Activated naive CD8-positive, alpha-beta T cell treated with anti-CD3 and anti-CD28 coated beads, Interleukin-2, amount 50 U/mL, for 24 hours (primary cell): ENCODE measurements around the gene NRP2.

Source experiments
- ATAC-seq: fragments of 150-1000 bp; cut with Tn5 transposase; one replicate; pipeline ENCODE4 v1.10.0; 2021
- DNase-seq: peaks from one replicate; pipeline ENCODE4 v3.0.0; 2021
- H3K27ac Mint-ChIP-seq: one replicate; pipeline ENCODE4 v1.8.0; 2021; ENCODE audit warnings: mild to moderate bottlenecking, mixed read lengths
- H3K27me3 Mint-ChIP-seq: one replicate; pipeline ENCODE4 v1.8.0; 2021; ENCODE audit warnings: mixed read lengths
- H3K36me3 Mint-ChIP-seq: one replicate; pipeline ENCODE4 v1.8.0; 2021; ENCODE audit warnings: low read depth, mixed read lengths
- H3K4me1 Mint-ChIP-seq: one replicate; pipeline ENCODE4 v1.8.0; 2021; ENCODE audit warnings: mixed read lengths
- H3K4me3 Mint-ChIP-seq: one replicate; pipeline ENCODE4 v1.8.0; 2021; ENCODE audit warnings: mild to moderate bottlenecking, moderate library complexity, mixed read lengths
- H3K9me3 Mint-ChIP-seq: one replicate; pipeline ENCODE4 v1.8.0; 2021; ENCODE audit warnings: mixed read lengths

The NRP2 gene

GRCh38 chr2:205688417-205689200 is 6.3 kb downstream of the NRP2 start:
- Mint-ChIP-seq H3K4me1 (peaks cover 18% of the 10 kb centered on the region), H3K9me3 (no peaks in the 10 kb centered on the region), H3K27me3 (peaks cover 52% of the 10 kb centered on the region), H3K4me3 (no peak overlapping the region), H3K36me3 (no peaks in the 10 kb centered on the region), H3K27ac (no peak overlapping the region)
- ATAC-seq (no peak), DNase-seq (no peak)

- Mint-ChIP-seq H3K4me1 (peaks cover 14% of the 10 kb centered on the region), H3K9me3 (no peaks in the 10 kb centered on the region), H3K36me3 (no peaks in the 10 kb centered on the region), H3K4me3 (no peak overlapping the region), H3K27ac (no peak overlapping the region), H3K27me3 (peaks cover 41% of the 10 kb centered on the region)
- ATAC-seq = no peak
- no peak for DNase-seq
Measured at GRCh38 chr2:205689820-205690219, 7.5 kb downstream of the NRP2 start.

DNA sequence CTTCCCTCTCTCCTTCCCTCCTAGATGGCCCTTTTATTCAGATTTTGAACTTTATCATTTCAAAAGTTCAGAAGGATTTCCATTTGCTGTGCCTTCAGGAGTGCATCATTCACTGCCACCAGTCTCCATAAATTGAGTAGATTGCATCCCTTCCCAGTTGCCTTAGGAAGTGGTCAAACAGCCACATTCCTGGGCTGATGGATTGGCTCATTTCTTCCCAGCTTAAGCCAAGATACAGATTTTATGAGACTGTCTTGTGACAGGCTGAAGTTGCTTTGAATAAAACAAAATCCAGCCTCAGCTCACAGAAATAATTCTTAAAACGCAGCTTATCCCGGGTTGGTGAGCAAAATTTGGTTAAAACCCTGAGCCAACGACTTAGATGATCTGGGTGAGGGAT is 9.8 kb downstream of the NRP2 start:
- H3K4me1 Mint-ChIP-seq = peaks cover 2% of the 10 kb centered on the region
- no peak overlapping the region for H3K27ac Mint-ChIP-seq
- no peaks in the 10 kb centered on the region for H3K36me3 Mint-ChIP-seq
- ATAC-seq = no peak
- no peak overlapping the region for H3K4me3 Mint-ChIP-seq
- H3K27me3 Mint-ChIP-seq = peaks cover 21% of the 10 kb centered on the region
- no peak for DNase-seq
- H3K9me3 Mint-ChIP-seq = no peaks in the 10 kb centered on the region

- Mint-ChIP-seq H3K27ac (no peak overlapping the region), H3K9me3 (no peaks in the 10 kb centered on the region), H3K4me3 (no peak overlapping the region), H3K27me3 (peaks cover 5% of the 10 kb centered on the region), H3K36me3 (no peaks in the 10 kb centered on the region), H3K4me1 (peaks cover 6% of the 10 kb centered on the region)
- ATAC-seq = no peak
- no peak for DNase-seq
Measured at GRCh38 chr2:205694256-205694655, 12.0 kb downstream of the NRP2 start.

DNA sequence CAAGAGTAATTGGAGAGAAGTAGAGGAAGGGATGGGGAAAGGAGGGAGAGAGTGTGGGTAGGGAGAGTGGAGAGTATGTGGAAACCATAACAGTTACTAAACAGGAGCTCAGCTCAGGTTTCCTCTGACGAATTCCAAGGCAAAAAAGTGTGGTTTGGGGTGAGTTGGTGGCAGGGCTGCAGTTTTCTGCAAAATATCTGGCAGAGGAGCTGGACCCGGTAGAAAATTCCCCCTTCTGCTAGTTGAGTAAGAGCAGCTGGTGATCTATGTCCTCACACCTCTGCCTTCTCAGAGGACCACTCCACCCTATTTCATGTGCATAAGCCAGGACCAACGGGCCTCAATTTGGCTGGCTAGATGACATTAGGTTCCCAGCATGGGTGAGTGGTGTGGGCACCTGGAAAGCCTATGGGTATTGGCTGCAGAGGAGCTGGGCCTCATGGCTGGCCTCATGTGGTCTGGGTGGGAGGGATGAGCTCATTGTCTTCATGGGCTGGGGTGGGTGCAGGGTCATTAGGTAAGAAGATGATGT is 13.2 kb downstream of the NRP2 start:
- no peak for ATAC-seq
- no peaks in the 10 kb centered on the region for H3K9me3 Mint-ChIP-seq
- H3K27me3 Mint-ChIP-seq = peaks cover 5% of the 10 kb centered on the region
- H3K4me3 Mint-ChIP-seq = no peak overlapping the region
- peaks cover 19% of the 10 kb centered on the region for H3K4me1 Mint-ChIP-seq
- no peak overlapping the region for H3K27ac Mint-ChIP-seq
- no peak for DNase-seq
- no peaks in the 10 kb centered on the region for H3K36me3 Mint-ChIP-seq

DNA sequence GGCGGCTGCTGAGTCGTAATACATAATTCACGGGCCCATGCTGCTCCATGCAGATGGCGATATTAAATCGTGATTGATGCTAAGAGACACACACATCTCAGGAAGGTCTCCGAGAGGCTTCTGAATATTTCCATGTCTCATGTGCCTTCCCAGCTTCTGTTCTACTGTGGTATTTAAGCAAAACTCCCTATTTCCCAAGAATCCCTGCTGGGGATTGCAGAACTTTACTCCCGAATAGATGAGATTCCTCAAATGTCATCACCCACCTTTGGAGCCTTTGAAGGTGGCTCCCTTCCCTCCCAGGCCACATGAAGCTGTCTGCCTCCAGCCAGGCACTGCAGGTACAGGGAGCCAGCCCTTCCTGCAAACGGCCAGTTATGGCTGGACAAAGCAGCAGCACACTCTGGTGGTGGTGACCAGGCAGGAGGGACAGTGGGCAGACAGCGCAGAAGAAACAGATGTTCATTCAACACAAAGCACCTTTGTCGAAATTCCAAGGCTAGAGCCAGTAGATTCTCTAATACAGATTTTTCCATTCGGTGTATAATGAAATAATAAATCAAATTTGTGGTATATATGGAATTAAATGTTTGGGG is 14.1 kb downstream of the NRP2 start:
- no peaks in the 10 kb centered on the region for H3K9me3 Mint-ChIP-seq
- H3K36me3 Mint-ChIP-seq = no peaks in the 10 kb centered on the region
- peaks cover 27% of the 10 kb centered on the region for H3K4me1 Mint-ChIP-seq
- DNase-seq (no peak), ATAC-seq (no peak)
- no peak overlapping the region for H3K4me3 Mint-ChIP-seq
- no peak overlapping the region for H3K27ac Mint-ChIP-seq
- peaks cover 5% of the 10 kb centered on the region for H3K27me3 Mint-ChIP-seq

DNA sequence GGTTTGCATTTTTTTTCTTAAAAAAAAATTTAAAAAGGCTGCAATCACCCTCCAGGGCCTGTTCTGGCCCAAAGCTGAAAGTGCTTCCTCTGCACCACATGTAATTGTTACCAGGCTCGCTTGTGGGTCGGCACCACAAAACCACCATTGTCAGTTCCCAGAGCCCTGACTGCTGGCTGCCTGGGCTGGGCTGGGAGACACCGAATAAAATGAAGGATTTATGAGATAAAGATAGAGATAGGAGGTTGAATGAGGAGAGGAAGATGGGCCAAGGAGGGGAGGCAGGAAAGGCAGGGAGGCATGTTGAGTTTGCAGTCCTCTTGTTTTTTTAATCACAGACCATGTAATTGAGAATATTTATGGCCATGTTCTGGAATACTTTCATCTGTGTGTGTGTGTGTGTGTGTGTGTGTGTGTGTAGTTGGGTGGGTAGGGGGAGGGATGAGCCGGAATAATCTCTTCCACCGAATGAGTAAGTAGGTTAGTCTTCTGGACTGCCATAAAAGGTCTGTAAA is 14.7 kb downstream of the NRP2 start:
- H3K9me3 Mint-ChIP-seq = no peaks in the 10 kb centered on the region
- peaks cover 4% of the 10 kb centered on the region for H3K27me3 Mint-ChIP-seq
- no peak for ATAC-seq
- H3K4me1 Mint-ChIP-seq = peaks cover 30% of the 10 kb centered on the region
- no peak overlapping the region for H3K4me3 Mint-ChIP-seq
- no peaks in the 10 kb centered on the region for H3K36me3 Mint-ChIP-seq
- no peak overlapping the region for H3K27ac Mint-ChIP-seq
- no peak for DNase-seq

GRCh38 chr2:205698286-205699268 is 16.3 kb downstream of the NRP2 start:
- Mint-ChIP-seq H3K27ac (no peak overlapping the region), H3K4me3 (no peak overlapping the region), H3K27me3 (peaks cover 2% of the 10 kb centered on the region), H3K4me1 (peaks cover 32% of the 10 kb centered on the region), H3K9me3 (no peaks in the 10 kb centered on the region), H3K36me3 (no peaks in the 10 kb centered on the region)
- ATAC-seq (no peak), DNase-seq (no peak)

GRCh38 chr2:205699515-205700289 is 17.4 kb downstream of the NRP2 start:
- peak overlapping the region; percentile 81 for H3K27ac Mint-ChIP-seq
- ATAC-seq (no peak), DNase-seq (no peak)
- H3K36me3 Mint-ChIP-seq = no peaks in the 10 kb centered on the region
- H3K4me3 Mint-ChIP-seq = no peak overlapping the region
- H3K4me1 Mint-ChIP-seq = peaks cover 32% of the 10 kb centered on the region
- no peaks in the 10 kb centered on the region for H3K27me3 Mint-ChIP-seq
- no peaks in the 10 kb centered on the region for H3K9me3 Mint-ChIP-seq

GRCh38 chr2:205700331-205701132 is 18.2 kb downstream of the NRP2 start:
- Mint-ChIP-seq H3K27me3 (no peaks in the 10 kb centered on the region), H3K4me1 (peaks cover 32% of the 10 kb centered on the region), H3K36me3 (no peaks in the 10 kb centered on the region), H3K9me3 (no peaks in the 10 kb centered on the region), H3K4me3 (no peak overlapping the region), H3K27ac (peak overlapping the region; percentile 81)
- DNase-seq (peak; percentile 41), ATAC-seq (peak; percentile 86)

DNA sequence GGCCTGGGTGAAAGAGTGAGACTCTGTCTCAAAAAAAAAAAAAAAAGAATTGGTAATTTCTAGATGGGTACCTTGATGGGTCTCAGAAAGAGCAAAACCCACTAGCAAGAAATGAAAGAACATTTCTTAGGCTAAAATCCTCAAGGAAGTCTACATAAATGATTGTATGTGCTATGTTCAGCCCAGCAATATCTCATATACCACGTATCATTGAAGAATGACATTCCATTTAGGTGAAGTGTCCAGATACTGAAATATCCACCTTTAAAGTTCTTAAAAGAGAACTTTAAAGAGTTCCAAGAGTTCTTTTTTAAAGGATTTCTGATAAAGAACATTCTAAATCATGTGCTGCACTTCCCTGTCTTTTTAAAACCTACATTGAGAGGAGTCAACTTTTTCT is 19.2 kb downstream of the NRP2 start:
- H3K27me3 Mint-ChIP-seq = no peaks in the 10 kb centered on the region
- DNase-seq = no peak
- peaks cover 39% of the 10 kb centered on the region for H3K4me1 Mint-ChIP-seq

DNA sequence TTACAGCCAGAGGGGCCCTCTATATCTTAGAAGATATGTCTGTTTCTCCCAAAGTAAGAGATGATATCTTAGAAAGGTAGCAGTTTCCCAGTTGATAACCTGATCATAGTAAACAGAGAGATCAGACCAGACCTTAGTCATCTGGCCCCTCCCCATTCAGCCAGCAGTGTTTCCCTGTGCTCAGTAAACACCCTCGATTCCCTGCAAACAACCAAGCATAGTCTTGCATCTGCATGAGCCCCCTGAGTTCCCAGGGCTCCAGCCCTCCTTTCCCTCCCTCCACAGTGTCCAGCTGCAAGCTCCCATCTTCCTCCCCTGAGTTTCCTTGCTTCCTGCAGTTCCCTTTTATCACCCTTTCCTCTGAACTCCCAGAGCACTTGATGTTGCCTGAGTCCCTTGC is 20.3 kb downstream of the NRP2 start:
- DNase-seq = no peak
- H3K27me3 Mint-ChIP-seq = no peaks in the 10 kb centered on the region
- H3K36me3 Mint-ChIP-seq = no peaks in the 10 kb centered on the region
- no peak overlapping the region for H3K4me3 Mint-ChIP-seq
- H3K27ac Mint-ChIP-seq = peak overlapping the region; percentile 30
- no peaks in the 10 kb centered on the region for H3K9me3 Mint-ChIP-seq
- ATAC-seq = no peak
- peaks cover 48% of the 10 kb centered on the region for H3K4me1 Mint-ChIP-seq

More for the DNA sequence above, 19.2 kb downstream of the NRP2 start:
- no peak for ATAC-seq
- H3K36me3 Mint-ChIP-seq = no peaks in the 10 kb centered on the region
- no peaks in the 10 kb centered on the region for H3K9me3 Mint-ChIP-seq
- peak overlapping the region; percentile 81 for H3K27ac Mint-ChIP-seq
- no peak overlapping the region for H3K4me3 Mint-ChIP-seq

GRCh38 chr2:205703471-205704126 is 21.3 kb downstream of the NRP2 start:
- H3K9me3 Mint-ChIP-seq = no peaks in the 10 kb centered on the region
- DNase-seq (no peak), ATAC-seq (no peak)
- no peak overlapping the region for H3K4me3 Mint-ChIP-seq
- peaks cover 53% of the 10 kb centered on the region for H3K4me1 Mint-ChIP-seq
- H3K27me3 Mint-ChIP-seq = no peaks in the 10 kb centered on the region
- no peak overlapping the region for H3K27ac Mint-ChIP-seq
- H3K36me3 Mint-ChIP-seq = no peaks in the 10 kb centered on the region
